HG03439 (cell line): ENCODE results near the gene ARHGEF4.

ENCODE experiments used
- ATAC-seq: cut with Tn5 transposase; IDR thresholded peaks from one replicate; pipeline ENCODE4 v1.9.1; 2021; ENCODE audit warnings: mild to moderate bottlenecking, moderate library complexity; ENCODE audit not compliant: unreplicated experiment

The ARHGEF4 gene

DNA sequence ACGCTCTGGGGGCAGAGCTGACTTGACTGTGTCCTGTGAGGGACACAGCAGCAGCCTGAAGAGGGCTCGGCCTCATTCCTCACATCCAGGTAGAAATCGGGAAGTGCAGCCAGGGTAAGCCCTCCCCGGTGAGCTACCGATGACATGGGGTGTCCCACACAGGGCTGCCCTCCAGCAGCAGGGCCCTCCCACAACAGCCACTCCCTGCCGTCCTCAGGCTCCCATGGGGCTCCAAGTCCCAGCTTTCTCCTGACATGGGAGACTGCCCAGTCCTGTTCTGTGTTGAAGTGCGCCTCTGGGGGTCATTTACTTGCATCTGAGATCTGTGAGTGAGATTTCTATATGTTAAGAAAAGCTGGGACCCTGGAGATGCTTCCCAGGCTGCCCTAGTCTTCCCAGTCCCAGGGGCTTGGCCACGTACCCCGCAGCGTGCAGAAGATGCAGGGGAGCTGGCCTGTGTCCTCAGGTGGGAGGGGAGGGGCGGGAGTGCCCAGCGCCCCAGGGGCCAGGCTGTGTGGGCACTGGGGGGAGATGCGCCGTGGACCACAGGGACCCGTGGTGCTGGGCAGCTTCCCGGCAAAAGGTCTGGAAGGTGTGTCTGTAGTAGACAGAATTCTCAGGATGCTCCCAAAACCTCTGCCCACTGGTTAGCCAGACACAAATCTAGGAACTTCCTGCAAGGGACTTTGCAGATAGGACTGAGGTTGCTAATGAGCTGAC, 168.7 kb downstream of the ARHGEF4 start:
- ATAC-seq = no peak

DNA sequence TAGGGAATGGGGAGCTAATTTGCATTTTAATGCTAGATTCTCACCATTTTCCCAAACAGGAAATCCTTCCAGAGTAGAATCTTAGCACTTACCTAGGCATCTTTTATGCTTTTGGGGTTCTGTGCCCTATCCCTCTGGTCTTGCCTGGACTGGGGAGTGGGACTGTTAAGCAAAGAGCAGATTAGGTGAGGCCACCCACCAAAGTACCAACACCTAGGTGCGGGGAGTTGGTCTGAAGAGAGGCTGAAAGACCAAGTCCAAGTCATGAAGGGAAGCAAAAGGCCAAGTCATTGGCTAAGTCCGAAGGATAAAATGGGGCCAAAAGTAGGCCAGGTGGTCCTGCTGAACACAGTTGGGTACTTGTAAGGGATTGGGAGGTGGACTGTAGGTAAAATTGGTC, 169.8 kb downstream of the ARHGEF4 start:
- no peak for ATAC-seq

DNA sequence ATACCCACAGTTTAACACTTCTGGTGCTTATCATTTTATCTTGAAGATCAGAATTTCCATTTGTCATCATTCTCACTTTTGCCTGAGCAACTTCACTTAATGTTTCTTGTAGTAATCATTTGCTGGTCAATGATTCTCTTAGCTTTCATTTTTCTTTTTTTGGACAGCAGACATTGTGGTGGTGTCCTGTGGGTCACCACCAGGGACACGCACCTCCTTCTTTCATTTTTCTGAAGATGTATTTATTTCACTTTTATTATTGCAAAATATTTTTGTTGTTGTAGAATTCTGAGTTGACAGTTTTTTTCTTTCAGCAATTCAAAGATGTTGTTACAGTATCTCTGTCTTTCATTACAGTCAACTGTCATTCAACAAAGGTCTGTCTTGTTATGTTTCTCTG, 172.3 kb downstream of the ARHGEF4 start:
- no peak for ATAC-seq

DNA sequence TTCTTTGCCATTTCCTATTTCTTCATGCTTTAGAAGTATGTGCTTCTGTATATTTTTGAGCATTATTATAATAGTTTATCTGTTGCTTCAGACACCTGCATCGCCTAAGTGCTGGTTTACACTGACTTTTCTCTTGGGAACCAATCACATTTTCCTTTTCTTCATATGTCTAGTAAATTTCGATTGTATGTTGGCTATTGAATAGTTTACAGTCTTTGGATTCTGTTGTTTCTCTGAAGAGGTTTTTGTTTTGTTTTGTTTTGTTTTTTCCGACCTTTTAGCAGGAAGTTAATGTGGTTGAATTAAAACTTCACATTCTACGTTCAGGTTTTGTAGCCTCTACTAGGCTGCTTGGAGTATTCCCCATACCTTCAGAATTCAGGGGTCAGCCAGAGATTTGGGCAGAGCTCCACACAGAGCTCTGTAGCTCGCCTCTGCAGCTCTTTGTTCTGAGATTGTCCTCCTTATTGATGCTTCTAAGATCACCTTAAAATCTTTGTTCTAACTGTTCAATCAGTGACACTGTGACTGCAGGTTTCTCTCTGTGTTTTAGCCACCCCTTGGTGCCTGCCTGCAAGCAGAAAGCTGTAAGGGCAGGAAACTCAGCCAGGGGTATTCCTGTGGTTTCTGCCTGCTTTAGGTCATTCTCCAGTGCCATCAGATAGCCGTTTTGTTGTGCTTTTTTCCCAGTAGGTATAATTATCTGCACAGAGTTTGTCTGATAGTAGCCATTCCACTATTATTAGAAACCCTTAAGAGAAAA, 173.2 kb downstream of the ARHGEF4 start:
- ATAC-seq = no peak

DNA sequence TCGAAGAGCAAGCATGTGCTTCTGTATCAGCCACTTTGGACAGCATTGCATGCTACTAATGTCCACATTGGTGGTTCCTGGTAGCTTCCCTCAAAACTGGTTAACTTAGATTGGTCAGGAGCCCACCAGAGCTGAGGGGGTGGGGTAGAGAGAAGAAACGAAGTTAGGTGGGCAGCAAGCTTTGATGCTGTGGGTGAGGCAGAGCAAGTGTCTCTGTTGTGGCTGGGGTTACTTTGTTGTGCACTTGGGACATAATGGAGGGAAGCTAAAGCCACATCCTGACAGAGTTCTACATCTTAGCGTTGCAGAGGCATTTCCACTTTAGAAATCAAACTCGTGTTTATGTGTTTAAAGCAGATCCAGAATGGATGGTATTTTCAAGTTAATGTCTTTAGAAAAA, 173.9 kb downstream of the ARHGEF4 start:
- no peak for ATAC-seq

DNA sequence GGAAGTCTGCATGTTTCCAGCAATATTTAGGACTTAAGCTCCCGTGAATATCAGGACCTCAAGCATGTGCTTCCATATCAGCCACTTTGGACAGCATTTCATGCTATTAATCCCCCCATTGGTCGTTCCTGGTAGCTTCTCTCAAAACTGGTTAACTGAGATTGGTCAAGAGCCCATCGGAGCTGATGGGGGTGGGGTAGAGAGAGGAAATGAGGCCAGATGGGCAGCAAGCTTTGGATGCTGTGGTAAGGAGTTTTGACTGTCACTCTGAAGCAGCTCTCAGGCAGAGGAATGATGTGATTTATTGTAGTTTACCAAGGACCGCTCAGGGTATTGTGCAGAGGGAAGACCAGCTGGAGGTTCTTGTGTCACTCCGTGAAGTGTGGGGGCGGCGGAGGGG, 174.8 kb downstream of the ARHGEF4 start:
- ATAC-seq = no peak

- no peak for ATAC-seq
Measured at GRCh38 chr2:131014141-131014540, 177.4 kb downstream of the ARHGEF4 start.

- ATAC-seq = no peak
Measured at GRCh38 chr2:131015764-131016163, 179.1 kb downstream of the ARHGEF4 start.

DNA sequence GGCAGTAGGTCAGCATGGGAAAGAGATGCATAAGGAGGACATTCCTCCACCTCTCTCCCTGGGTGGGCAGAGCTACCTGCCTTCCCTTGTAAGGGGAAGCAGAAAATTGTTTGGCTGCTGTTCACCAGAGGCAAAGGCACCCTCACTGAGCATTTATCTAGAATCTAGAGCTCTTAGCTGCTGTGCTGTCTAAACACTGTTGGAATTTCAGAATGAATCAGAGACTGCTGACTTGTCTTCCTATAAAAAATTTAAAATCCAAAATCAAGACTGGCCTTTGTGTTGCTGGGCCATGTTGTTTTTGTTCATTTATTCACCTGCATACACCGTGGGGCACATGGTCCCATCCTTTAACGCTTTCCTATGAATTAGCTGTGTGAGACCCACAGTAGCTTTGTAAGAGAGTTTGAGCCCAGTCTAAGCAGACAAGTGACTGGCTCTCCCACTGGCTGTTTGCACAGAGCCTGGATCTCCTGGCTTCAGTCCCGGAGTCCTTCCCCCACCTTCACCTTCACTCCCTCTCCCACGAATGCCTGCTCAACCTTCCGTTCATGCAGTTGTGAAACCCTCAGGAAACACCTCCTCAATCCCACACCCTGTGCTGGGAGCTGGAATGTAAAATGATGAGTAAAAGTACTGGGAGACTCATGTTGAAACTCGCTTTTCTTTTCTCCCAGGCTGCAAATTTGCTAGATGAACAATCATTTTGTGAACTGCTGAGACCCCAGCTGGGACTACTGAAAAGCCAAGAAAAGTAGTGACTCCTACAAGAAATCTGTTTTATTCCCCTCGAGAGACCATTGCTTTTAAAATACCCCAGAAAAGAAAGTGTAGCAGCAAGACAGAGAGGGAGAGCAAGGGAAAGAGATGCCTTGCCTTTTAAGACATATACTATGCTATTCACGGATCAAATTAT, 180.4 kb downstream of the ARHGEF4 start:
- ATAC-seq = no peak

DNA sequence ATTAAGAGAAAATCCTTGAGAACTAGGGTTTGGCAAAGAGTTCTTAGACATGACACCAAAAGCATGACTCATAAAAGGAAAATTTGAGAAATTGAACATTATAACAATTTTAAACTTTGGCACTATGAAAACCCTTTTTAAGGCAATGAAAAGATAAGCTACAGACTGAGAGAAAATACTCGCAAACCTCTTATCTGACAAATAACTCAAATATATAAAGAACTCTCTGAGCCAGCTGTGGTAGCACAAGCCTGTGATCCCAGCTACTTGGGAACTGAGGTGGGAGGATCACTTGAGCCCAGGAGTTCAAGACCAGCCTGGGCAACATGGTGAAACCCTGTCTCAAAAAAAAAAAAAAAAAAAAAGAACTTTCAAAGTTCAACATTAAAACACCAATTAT, 186.0 kb downstream of the ARHGEF4 start:
- ATAC-seq = no peak

DNA sequence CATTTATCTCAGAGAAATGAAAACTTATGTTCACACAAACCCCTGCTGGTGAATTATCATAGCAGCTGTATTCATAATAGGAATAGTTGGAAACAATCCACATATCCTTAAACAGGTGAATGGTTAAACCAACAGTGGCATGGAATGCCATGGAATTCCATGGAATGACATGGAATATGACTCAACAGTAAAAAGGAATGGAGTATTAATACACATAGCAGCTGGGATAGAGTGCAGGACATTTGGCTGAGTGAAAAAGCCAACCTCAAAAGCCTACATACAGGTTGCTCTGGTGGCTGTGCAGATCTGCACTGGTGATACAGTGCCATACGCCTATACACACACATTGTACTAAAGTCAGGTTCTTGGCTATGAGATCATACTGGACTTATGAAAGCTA, 187.0 kb downstream of the ARHGEF4 start:
- no peak for ATAC-seq

GRCh38 chr2:131026919-131027318, 190.2 kb downstream of the ARHGEF4 start:
- ATAC-seq = no peak

GRCh38 chr2:131027566-131028528, 191.1 kb downstream of the ARHGEF4 start:
- no peak for ATAC-seq

GRCh38 chr2:131029812-131030211, 193.1 kb downstream of the ARHGEF4 start:
- no peak for ATAC-seq

- ATAC-seq = no peak
Measured at GRCh38 chr2:131030478-131030971, 193.8 kb downstream of the ARHGEF4 start.

- no peak for ATAC-seq
Measured at GRCh38 chr2:131031431-131031841, 194.7 kb downstream of the ARHGEF4 start.

DNA sequence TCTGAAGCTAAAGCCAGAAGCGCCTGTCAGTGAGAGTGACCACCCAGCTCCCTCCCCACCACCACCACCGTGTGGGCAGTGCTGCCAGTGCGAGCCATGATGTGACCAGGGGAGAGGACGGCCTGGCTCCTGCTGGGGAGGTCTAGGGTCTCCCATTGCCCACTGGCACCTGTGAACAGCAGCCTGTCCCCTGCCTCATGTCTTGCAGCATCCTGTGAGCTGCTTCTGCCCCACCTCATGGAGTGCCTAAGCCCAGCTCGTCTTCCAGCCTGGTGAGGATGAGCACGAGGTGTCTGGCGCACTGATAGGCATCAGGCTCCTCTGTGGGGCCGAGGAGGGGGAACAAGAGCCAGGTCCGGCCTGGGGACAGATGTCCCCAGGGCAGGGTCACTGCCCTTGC, 195.2 kb downstream of the ARHGEF4 start:
- no peak for ATAC-seq

- no peak for ATAC-seq
Measured at GRCh38 chr2:131032393-131032836, 195.7 kb downstream of the ARHGEF4 start.

GRCh38 chr2:131033786-131034121, 197.0 kb downstream of the ARHGEF4 start:
- ATAC-seq = no peak
